Panc1 (cell line): ENCODE results near the gene ADGRL3. TPM values are rescaled to one million over a fixed set of nuclear protein-coding genes. Genes with fewer than 3 reads are reported as not detected.

Source experiments
- ATAC-seq: fragments of 200-7000 bp; cut with Tn5 transposase; 2 replicates; pipeline ENCODE4 v1.9.1; 2020; ENCODE audit warnings: mild to moderate bottlenecking, moderate library complexity
- BruUV-seq: library from RNA; stranded (reverse); fragments of 400-500 nt; replicated peaks from 2 replicates; lab custom pipeline; 2021; lab: Mats Ljungman, UMichigan
- CTCF ChIA-PET: fragments of 300-600 bp; sonication (Branson Sonifier 250); formaldehyde crosslinking; loops from one replicate; lab custom pipeline; 2022; ENCODE audit warnings: antibody characterized with exemption; lab: Charles Lee
- POLR2A ChIA-PET: fragments of 300-600 bp; sonication (Branson Sonifier 250); formaldehyde crosslinking; loops from one replicate; lab custom pipeline; 2022; ENCODE audit warnings: antibody characterized with exemption; lab: Charles Lee
- DNase-seq: peaks from one replicate; pipeline ENCODE4 v3.0.0-alpha.2; 2010; ENCODE audit warnings: low read depth, low spot score
- H3K27ac ChIP-seq: 2 replicates; pipeline ENCODE4 v1.5.1; 2011; ENCODE audit warnings: mild to moderate bottlenecking, low read length, inconsistent platforms
- H3K27me3 ChIP-seq: fragments of 200-500 bp; sonication (Bioruptor generic); 2 replicates; pipeline ENCODE4 v1.6.0; 2014; ENCODE audit warnings: low read length, inconsistent platforms; ENCODE audit not compliant: control insufficient read depth, insufficient read depth
- H3K36me3 ChIP-seq: fragments of 200-500 bp; sonication (Bioruptor generic); 2 replicates; pipeline ENCODE4 v1.5.1; 2014; ENCODE audit warnings: inconsistent platforms, mild to moderate bottlenecking, low read length, moderate library complexity; ENCODE audit not compliant: control insufficient read depth, insufficient read depth
- H3K4me1 ChIP-seq: 2 replicates; pipeline ENCODE4 v1.5.1; 2011; ENCODE audit warnings: inconsistent platforms, mild to moderate bottlenecking, low read length, moderate library complexity; ENCODE audit not compliant: control insufficient read depth, insufficient read depth
- H3K4me3 ChIP-seq, 2 experiments: 2 replicates each; pipeline ENCODE4 v1.5.1; 2011 to 2012; ENCODE audit warnings: low read depth in 2 of 2, low read length in 2 of 2, mild to moderate bottlenecking in 2 of 2, inconsistent platforms in 1 of 2, moderate library complexity in 1 of 2
- H3K9me3 ChIP-seq: fragments of 200-500 bp; sonication (Bioruptor generic); 2 replicates; pipeline ENCODE4 v1.5.1; 2014; ENCODE audit warnings: low read depth, mild to moderate bottlenecking, inconsistent platforms, low read length, moderate library complexity; ENCODE audit not compliant: control insufficient read depth, insufficient read depth
- CTCF ChIP-seq: fragments of 450-650 bp; IDR thresholded peaks from 2 replicates; pipeline ENCODE4 v1.5.1; 2017; ENCODE audit warnings: mild to moderate bottlenecking
- POLR2AphosphoS5 ChIP-seq: IDR thresholded peaks from 2 replicates; pipeline ENCODE4 v1.6.1; 2012; ENCODE audit warnings: mild to moderate bottlenecking, low read depth, low read length, moderate library complexity
- SIN3A ChIP-seq: IDR thresholded peaks from 2 replicates; pipeline ENCODE4 v1.6.1; 2012; ENCODE audit warnings: low read depth, mild to moderate bottlenecking, low read length, moderate library complexity, borderline replicate concordance; ENCODE audit not compliant: insufficient read depth
- TCF7L2 ChIP-seq: IDR thresholded peaks from 2 replicates; pipeline ENCODE4 v1.6.1; 2011; ENCODE audit warnings: mild to moderate bottlenecking, low read depth, low read length, inconsistent platforms
- in situ Hi-C: cut with HindIII; loops from 2 replicates; pipeline ENCODE4 v1.10.0; 2016; ENCODE audit warnings: low sequenced_read_pairs, low pct_unique_long_range_greater_than_20kb
- intact Hi-C: fragments of 100-400 bp; cut with micrococcal nuclease; formaldehyde crosslinking; loops from one replicate; pipeline ENCODE4 v1.10.0; 2022; ENCODE audit not compliant: unreplicated experiment
- total RNA-seq: library from RNA; stranded (reverse); gene quantifications from one replicate; pipeline ENCODE4 v1.2.1, GENCODE V29; 2021; ENCODE audit not compliant: unreplicated experiment
- TF ChIP-seq, protein P1 (sequence below), 2 experiments: IDR thresholded peaks; 2 replicates each; pipeline ENCODE4 v1.6.1; 2011 to 2012; ENCODE audit warnings: low read depth in 2 of 2, control low read depth in 1 of 2, low read length in 1 of 2, mild to moderate bottlenecking in 1 of 2, moderate library complexity in 1 of 2; ENCODE audit not compliant: insufficient read depth in 1 of 2

ADGRL3 gene
- total RNA-seq, 1 experiment from 2014 or later, result 0.23 TPM

DNA sequence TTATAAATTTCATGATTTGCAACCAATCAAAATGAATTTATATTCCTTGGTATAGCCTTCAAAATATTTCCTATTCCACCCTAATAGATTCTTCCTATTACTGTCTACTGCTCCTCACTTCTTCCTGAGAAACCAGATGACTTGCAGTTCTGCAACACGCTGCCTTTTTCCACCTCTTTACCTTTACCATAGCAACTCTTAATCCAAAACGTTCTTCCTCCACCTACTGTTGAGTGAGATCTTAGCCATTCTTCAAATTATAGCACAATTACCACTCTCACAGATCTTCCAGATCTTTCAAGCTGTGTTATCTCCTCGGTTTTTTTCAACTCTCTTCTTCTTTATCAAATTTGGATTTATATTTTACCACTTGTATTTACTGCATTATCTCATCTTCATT lies 289.8 kb downstream of the ADGRL3 start:
- Histone ChIP-seq H3K9me3 (no peaks in the 10 kb centered on the region), H3K36me3 (no peaks in the 10 kb centered on the region), H3K4me1 (no peaks in the 10 kb centered on the region), H3K27ac (no peak overlapping the region), H3K4me3 (no peak overlapping the region), H3K27me3 (no peaks in the 10 kb centered on the region)
- ATAC-seq (no peak), DNase-seq (no peak)
- ChIA-PET CTCF (no interaction called here), POLR2A (no interaction called here)
- in situ Hi-C loops (no loop called here), intact Hi-C loops (no loop called here)
- no TSS peak for BruUV-seq
- TF ChIP-seq, protein P1, sequence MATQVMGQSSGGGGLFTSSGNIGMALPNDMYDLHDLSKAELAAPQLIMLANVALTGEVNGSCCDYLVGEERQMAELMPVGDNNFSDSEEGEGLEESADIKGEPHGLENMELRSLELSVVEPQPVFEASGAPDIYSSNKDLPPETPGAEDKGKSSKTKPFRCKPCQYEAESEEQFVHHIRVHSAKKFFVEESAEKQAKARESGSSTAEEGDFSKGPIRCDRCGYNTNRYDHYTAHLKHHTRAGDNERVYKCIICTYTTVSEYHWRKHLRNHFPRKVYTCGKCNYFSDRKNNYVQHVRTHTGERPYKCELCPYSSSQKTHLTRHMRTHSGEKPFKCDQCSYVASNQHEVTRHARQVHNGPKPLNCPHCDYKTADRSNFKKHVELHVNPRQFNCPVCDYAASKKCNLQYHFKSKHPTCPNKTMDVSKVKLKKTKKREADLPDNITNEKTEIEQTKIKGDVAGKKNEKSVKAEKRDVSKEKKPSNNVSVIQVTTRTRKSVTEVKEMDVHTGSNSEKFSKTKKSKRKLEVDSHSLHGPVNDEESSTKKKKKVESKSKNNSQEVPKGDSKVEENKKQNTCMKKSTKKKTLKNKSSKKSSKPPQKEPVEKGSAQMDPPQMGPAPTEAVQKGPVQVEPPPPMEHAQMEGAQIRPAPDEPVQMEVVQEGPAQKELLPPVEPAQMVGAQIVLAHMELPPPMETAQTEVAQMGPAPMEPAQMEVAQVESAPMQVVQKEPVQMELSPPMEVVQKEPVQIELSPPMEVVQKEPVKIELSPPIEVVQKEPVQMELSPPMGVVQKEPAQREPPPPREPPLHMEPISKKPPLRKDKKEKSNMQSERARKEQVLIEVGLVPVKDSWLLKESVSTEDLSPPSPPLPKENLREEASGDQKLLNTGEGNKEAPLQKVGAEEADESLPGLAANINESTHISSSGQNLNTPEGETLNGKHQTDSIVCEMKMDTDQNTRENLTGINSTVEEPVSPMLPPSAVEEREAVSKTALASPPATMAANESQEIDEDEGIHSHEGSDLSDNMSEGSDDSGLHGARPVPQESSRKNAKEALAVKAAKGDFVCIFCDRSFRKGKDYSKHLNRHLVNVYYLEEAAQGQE (IDR thresholded peaks at IDR 0.05; ENCODE audit: insufficient read depth in 1 of 2, low read depth in 2 of 2, low read length in 1 of 2), result no peak
- TF ChIP-seq CTCF (no peak), POLR2AphosphoS5 (no peak), TCF7L2 (no peak), SIN3A (no peak)

DNA sequence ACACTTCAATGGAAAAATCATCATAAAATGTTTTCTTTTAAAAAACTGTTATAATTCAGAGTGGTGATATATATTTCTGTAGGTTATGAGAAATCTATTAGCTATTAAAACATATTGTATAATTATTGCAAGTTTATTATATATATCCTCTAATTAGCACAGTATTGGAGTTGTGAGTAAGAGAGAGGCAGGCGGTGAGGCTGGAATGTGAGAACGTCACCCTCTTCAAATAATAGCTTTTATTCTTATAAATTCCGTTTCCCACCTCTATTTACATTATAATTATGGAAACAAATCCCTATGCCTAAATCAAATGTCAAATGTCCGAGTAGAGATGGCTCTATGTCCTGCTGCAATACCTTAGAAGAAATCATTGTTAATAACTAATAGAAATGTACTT lies 292.9 kb downstream of the ADGRL3 start:
- in situ Hi-C loops (no loop called here), intact Hi-C loops (no loop called here)
- DNase-seq (no peak), ATAC-seq (no peak)
- BruUV-seq, result no TSS peak
- ChIA-PET CTCF (no interaction called here), POLR2A (no interaction called here)
- H3K9me3 ChIP-seq, result no peaks in the 10 kb centered on the region
- H3K4me3 ChIP-seq, result no peak overlapping the region
- no peaks in the 10 kb centered on the region for H3K4me1 ChIP-seq
- H3K27me3 ChIP-seq, result no peaks in the 10 kb centered on the region
- H3K27ac ChIP-seq, result no peak overlapping the region
- no peak for TF ChIP-seq SIN3A
- no peak for TF ChIP-seq TCF7L2
- TF ChIP-seq, protein P1 (IDR thresholded peaks at IDR 0.05; ENCODE audit: insufficient read depth in 1 of 2, low read depth in 2 of 2, low read length in 1 of 2), result no peak
- TF ChIP-seq POLR2AphosphoS5, result no peak
- TF ChIP-seq CTCF, result no peak
- H3K36me3 ChIP-seq, result no peaks in the 10 kb centered on the region
